Esophagus muscularis mucosa (tissue), 4 donors: ENCODE measurements around the gene MRPL33. TPM values are rescaled to one million over a fixed set of nuclear protein-coding genes. Genes with fewer than 3 reads are reported as not detected.

Source experiments
- DNase-seq: peaks from one replicate; pipeline ENCODE4 v3.0.0-alpha.2; 2017; ENCODE audit errors: extremely low spot score
- H3K27ac ChIP-seq, 4 donors: fragments of 200-600 bp; sonication (generic); replicated peaks in 1 of 4; 1 replicate in 3 of 4; 2 replicates in 1 of 4; pipeline ENCODE4 v1.5.1; 2016 to 2019; ENCODE audit warnings: mild to moderate bottlenecking in 1 of 4
- H3K27me3 ChIP-seq, 4 donors: fragments of 200-600 bp; sonication (generic); one replicate each; pipeline versions ENCODE4 v1.5.1 to v1.6.0; 2016 to 2019
- H3K36me3 ChIP-seq, 4 donors: fragments of 200-600 bp; sonication (generic); one replicate each; pipeline ENCODE4 v1.5.1; 2016 to 2019
- H3K4me1 ChIP-seq, 4 donors: fragments of 200-600 bp; sonication (generic); one replicate each; pipeline ENCODE4 v1.5.1; 2016 to 2019
- H3K4me3 ChIP-seq, 4 donors: fragments of 200-600 bp; sonication (generic); 1 replicate in 2 of 4; 2 replicates in 2 of 4; pipeline ENCODE4 v1.5.1; 2016 to 2019; ENCODE audit warnings: mild to moderate bottlenecking in 4 of 4, moderate library complexity in 1 of 4
- H3K9me3 ChIP-seq, 4 donors: fragments of 200-600 bp; sonication (generic); 1 replicate in 3 of 4; 2 replicates in 1 of 4; pipeline ENCODE4 v1.5.1; 2016 to 2019
- CTCF ChIP-seq, 3 experiments: fragments of 200-600 bp in 2 of 3; fragments of 450-650 bp in 1 of 3; sonication (generic) in 2 of 3; IDR thresholded peaks; one replicate each; pipeline ENCODE4 v1.5.1; 2017 to 2019; ENCODE audit warnings: antibody characterized with exemption in 3 of 3, mild to moderate bottlenecking in 2 of 3, moderate library complexity in 1 of 3
- EP300 ChIP-seq: sonication (generic); formaldehyde crosslinking; IDR thresholded peaks from one replicate; pipeline ENCODE4 v1.6.1; 2017; ENCODE audit warnings: antibody characterized with exemption
- POLR2A ChIP-seq: fragments of 450-650 bp; IDR thresholded peaks from one replicate; pipeline ENCODE4 v1.6.1; 2017; ENCODE audit warnings: antibody characterized with exemption, moderate library complexity, mild to moderate bottlenecking, low read depth
- POLR2AphosphoS5 ChIP-seq, 2 donors: sonication (generic); formaldehyde crosslinking; IDR thresholded peaks; one replicate each; pipeline ENCODE4 v1.6.1; 2017; ENCODE audit warnings: antibody characterized with exemption in 2 of 2
- WGBS: methylation state at CpG from one replicate; pipeline ENCODE4 v1.1.5; 2018; 5-methylcytosine and 5-hydroxymethylcytosine counted together
- intact Hi-C: fragments of 100-400 bp; cut with DNase I; formaldehyde crosslinking; loops from one replicate; pipeline ENCODE4 v1.15.1; 2023
- total RNA-seq, 4 donors: library from RNA; depleted of rRNA; stranded (reverse); fragments of >200 nt; gene quantifications; one replicate each; pipeline versions ENCODE4 v1.1.0 to v1.2.1, GENCODE V29; 2016

The MRPL33 gene
- total RNA-seq, 4 donors from 2014 or later, result 283 to 500 (median 345) TPM

DNA sequence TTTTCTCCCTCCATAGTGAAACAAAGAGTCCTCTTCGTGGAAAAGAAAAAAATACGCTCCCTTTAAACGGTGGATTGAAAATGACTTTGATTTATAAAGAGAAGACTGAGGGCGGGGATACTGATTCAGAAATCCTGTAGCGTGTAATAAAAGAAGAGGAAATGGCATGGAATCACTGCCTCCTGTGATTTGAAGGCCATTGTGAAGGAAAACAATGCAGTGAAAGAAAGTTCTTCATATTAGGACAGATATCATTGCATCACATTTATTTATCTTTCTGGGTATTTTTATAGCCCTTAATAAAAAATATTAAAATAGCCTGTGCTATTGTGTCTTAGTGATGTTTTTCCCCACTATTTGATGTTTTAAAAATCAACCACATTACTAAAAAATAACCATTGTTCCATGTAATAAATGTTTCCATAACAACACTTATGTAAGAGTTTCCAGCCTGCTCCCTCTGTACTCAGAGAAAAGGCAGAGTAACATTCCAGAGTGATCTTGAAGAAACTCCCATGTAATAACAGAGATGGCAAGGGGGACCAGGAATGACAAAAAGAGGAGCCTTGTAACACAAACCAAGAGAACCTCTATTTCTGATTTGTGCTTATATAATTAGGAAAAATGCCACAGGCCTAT is 8.0 kb downstream of the MRPL33 start:
- Histone ChIP-seq H3K27me3 (no peaks in the 10 kb centered on the region), H3K36me3 (peaks cover 0 to 14% (median 9%) of the 10 kb centered on the region in 4 donors), H3K27ac (peak overlapping the region; percentile 87 to 94 (median 88)), H3K4me1 (peaks cover 47 to 75% (median 71%) of the 10 kb centered on the region in 4 donors), H3K9me3 (no peaks in the 10 kb centered on the region), H3K4me3 (no peak overlapping the region)
- DNase-seq, result no peak
- TF ChIP-seq POLR2AphosphoS5 (IDR thresholded peaks at IDR 0.05) (peak in 1 of 2 donors; percentile 37), POLR2A (no peak)
- intact Hi-C loops, result loop anchor here (10.0 kb wide), 1 partner anchor 615 kb away; the partner anchor contains the start of gene FOSL2
- 54% methylated on average over 5 of the region's 5 CpGs for WGBS

DNA sequence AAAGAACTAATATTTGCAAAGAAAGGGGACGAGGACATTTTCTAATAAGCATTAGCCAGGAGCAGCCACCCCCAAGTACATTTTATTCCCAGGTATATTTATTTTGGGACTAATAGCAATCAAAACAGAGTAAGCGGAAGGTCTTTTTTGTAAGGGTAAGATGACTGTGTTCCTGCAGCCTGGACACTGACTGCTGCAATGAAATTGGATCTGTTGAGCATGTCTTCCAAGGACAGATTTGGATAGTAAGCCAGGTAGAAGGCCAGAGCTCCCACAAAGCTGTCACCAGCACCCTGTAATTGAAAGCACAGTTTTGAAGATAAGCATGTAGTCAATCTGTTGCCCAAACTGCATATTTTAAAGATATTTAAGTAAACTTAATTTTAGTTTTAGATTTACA is 10.0 kb downstream of the MRPL33 start:
- no peaks in the 10 kb centered on the region for H3K27me3 ChIP-seq
- peak; percentile 53 for DNase-seq
- H3K9me3 ChIP-seq, result no peaks in the 10 kb centered on the region
- H3K4me1 ChIP-seq, result peaks cover 39 to 55% (median 52%) of the 10 kb centered on the region in 4 donors
- H3K4me3 ChIP-seq, result no peak overlapping the region
- WGBS, result 92% methylated on average over 2 of the region's 2 CpGs
- peak overlapping the region; percentile 37 to 94 (median 88) for H3K27ac ChIP-seq
- TF ChIP-seq POLR2AphosphoS5 (IDR thresholded peaks at IDR 0.05), result no peak
- TF ChIP-seq POLR2A, result no peak
- TF ChIP-seq EP300, result no peak
- no peak for TF ChIP-seq CTCF (IDR thresholded peaks at IDR 0.05)
- intact Hi-C loops, result no loop called here
- H3K36me3 ChIP-seq, result peaks cover 0 to 8% (median 4%) of the 10 kb centered on the region in 4 donors

DNA sequence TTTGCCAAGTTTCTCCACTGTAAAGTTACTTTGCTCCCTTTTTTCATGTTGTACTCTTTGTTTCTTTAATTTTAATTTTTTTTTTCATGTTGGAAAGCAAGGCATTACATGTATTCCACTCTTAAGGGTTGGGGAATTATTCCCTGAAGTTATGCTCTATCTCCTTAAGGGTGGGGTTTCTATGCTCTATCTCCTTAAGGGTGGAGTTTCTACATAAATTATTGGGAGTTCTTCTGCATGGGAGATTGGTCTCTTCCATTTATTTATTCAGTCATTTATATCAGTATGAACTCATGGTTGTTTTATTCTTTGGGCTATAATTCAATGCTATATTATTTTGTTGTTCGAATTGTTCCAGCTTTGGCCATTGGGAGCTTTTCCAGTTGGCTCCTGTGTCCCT is 11.2 kb downstream of the MRPL33 start:
- Histone ChIP-seq H3K27ac (peak overlapping the region in 2 of 4 donors; percentile 87 to 90), H3K4me3 (no peak overlapping the region)
- TF ChIP-seq POLR2A (no peak), CTCF (IDR thresholded peaks at IDR 0.05) (no peak), EP300 (no peak), POLR2AphosphoS5 (IDR thresholded peaks at IDR 0.05) (no peak)

GRCh38 chr2:27790796-27791195 is 19.3 kb downstream of the MRPL33 start:
- no peaks in the 10 kb centered on the region for H3K36me3 ChIP-seq
- H3K4me1 ChIP-seq, result peaks cover 8 to 13% (median 12%) of the 10 kb centered on the region in 4 donors
- no peak overlapping the region for H3K4me3 ChIP-seq
- no peak overlapping the region for H3K27ac ChIP-seq
- TF ChIP-seq EP300 (no peak), POLR2AphosphoS5 (IDR thresholded peaks at IDR 0.05) (no peak), CTCF (IDR thresholded peaks at IDR 0.05) (no peak), POLR2A (no peak)
- 92% methylated on average over 1 of the region's 1 CpG for WGBS
- no peak for DNase-seq
- intact Hi-C loops, result no loop called here
- H3K9me3 ChIP-seq, result no peaks in the 10 kb centered on the region
- no peaks in the 10 kb centered on the region for H3K27me3 ChIP-seq

More for the DNA sequence above, 11.2 kb downstream of the MRPL33 start:
- H3K9me3 ChIP-seq, result no peaks in the 10 kb centered on the region
- H3K36me3 ChIP-seq, result peaks cover 0 to 8% (median 3%) of the 10 kb centered on the region in 4 donors
- H3K4me1 ChIP-seq, result peaks cover 35 to 43% (median 40%) of the 10 kb centered on the region in 4 donors
- WGBS, result 95% methylated on average over 1 of the region's 1 CpG
- intact Hi-C loops, result no loop called here
- DNase-seq, result no peak
- no peaks in the 10 kb centered on the region for H3K27me3 ChIP-seq

- peaks cover 27 to 32% (median 31%) of the 10 kb centered on the region in 4 donors for H3K4me1 ChIP-seq
- H3K27me3 ChIP-seq, result no peaks in the 10 kb centered on the region
- TF ChIP-seq POLR2A, result no peak
- TF ChIP-seq CTCF (IDR thresholded peaks at IDR 0.05), result no peak
- TF ChIP-seq EP300, result no peak
- TF ChIP-seq POLR2AphosphoS5 (IDR thresholded peaks at IDR 0.05), result no peak
- no peak overlapping the region for H3K4me3 ChIP-seq
- no peaks in the 10 kb centered on the region for H3K36me3 ChIP-seq
- intact Hi-C loops, result no loop called here
- DNase-seq, result no peak
- no peaks in the 10 kb centered on the region for H3K9me3 ChIP-seq
- H3K27ac ChIP-seq, result no peak overlapping the region
These were observed 21.2 kb downstream of the MRPL33 start for GRCh38 chr2:27792759-27793158.
